Occipital lobe (tissue), 2 donors: ENCODE results near the gene MUSTN1. TPM values are rescaled to one million over a fixed set of nuclear protein-coding genes. Genes with fewer than 3 reads are reported as not detected.

ENCODE experiments used
- DNase-seq: peaks from one replicate; lab custom pipeline; 2025; lab: John Stamatoyannopoulos, UW
- total RNA-seq: library from RNA; depleted of rRNA; stranded (reverse); fragments of >200 nt; gene quantifications from one replicate; pipeline ENCODE4 v1.2.3, GENCODE V29; 2014

The MUSTN1 gene
- total RNA-seq, result not detected

GRCh38 chr3:52834871-52835501 lies at the start of gene MUSTN1:
Gene MUSTN1, minus strand, starts transcription at chr3:52835019. Its CDS starts 71 bp downstream, at chr3:52834948.
- no peak for DNase-seq

GRCh38 chr3:52882377-52882776 lies 47.6 kb upstream of the MUSTN1 start:
- DNase-seq, result no peak

GRCh38 chr3:52881871-52882270 lies 47.1 kb upstream of the MUSTN1 start:
- no peak for DNase-seq

- DNase-seq, result no peak
Observed at GRCh38 chr3:52880474-52880873, 45.7 kb upstream of the MUSTN1 start.

GRCh38 chr3:52880047-52880446 lies 45.2 kb upstream of the MUSTN1 start:
- no peak for DNase-seq

- DNase-seq, result no peak
Observed at GRCh38 chr3:52879581-52879980, 44.8 kb upstream of the MUSTN1 start.

- no peak for DNase-seq
Observed at GRCh38 chr3:52879090-52879489, 44.3 kb upstream of the MUSTN1 start.

GRCh38 chr3:52877085-52877484 lies 42.3 kb upstream of the MUSTN1 start:
- DNase-seq, result no peak

- DNase-seq, result no peak
Observed at GRCh38 chr3:52874864-52875587, 40.2 kb upstream of the MUSTN1 start.

- DNase-seq, result no peak
Observed at GRCh38 chr3:52874160-52874701, 39.4 kb upstream of the MUSTN1 start.

GRCh38 chr3:52873433-52874159 lies 38.8 kb upstream of the MUSTN1 start:
- no peak for DNase-seq

- no peak for DNase-seq
Observed at GRCh38 chr3:52872245-52872644, 37.4 kb upstream of the MUSTN1 start.

GRCh38 chr3:52871761-52872160 lies 36.9 kb upstream of the MUSTN1 start:
- no peak for DNase-seq

GRCh38 chr3:52870471-52870870 lies 35.7 kb upstream of the MUSTN1 start:
- DNase-seq, result no peak

- DNase-seq, result no peak
Observed at GRCh38 chr3:52866427-52866826, 31.6 kb upstream of the MUSTN1 start.

- DNase-seq, result no peak
Observed at GRCh38 chr3:52865994-52866393, 31.2 kb upstream of the MUSTN1 start.

GRCh38 chr3:52860424-52860768 lies 25.6 kb upstream of the MUSTN1 start:
- no peak for DNase-seq

- no peak for DNase-seq
Observed at GRCh38 chr3:52859686-52860423, 25.0 kb upstream of the MUSTN1 start.

GRCh38 chr3:52857864-52858263 lies 23.0 kb upstream of the MUSTN1 start:
- DNase-seq, result no peak

- no peak for DNase-seq
Observed at GRCh38 chr3:52857133-52857532, 22.3 kb upstream of the MUSTN1 start.

- DNase-seq, result no peak
Observed at GRCh38 chr3:52856666-52857065, 21.8 kb upstream of the MUSTN1 start.

- no peak for DNase-seq
Observed at GRCh38 chr3:52854013-52854412, 19.2 kb upstream of the MUSTN1 start.
